GM18909 (cell line): Measurements from ENCODE around the gene BARHL2.

Experiments used
- ATAC-seq: cut with Tn5 transposase; IDR thresholded peaks from one replicate; pipeline ENCODE4 v1.9.1; 2021; ENCODE audit warnings: mild to moderate bottlenecking; ENCODE audit not compliant: unreplicated experiment, poor library complexity

BARHL2 gene

GRCh38 chr1:90712153-90712856 lies 4.8 kb downstream of the BARHL2 start:
- no peak for ATAC-seq

DNA sequence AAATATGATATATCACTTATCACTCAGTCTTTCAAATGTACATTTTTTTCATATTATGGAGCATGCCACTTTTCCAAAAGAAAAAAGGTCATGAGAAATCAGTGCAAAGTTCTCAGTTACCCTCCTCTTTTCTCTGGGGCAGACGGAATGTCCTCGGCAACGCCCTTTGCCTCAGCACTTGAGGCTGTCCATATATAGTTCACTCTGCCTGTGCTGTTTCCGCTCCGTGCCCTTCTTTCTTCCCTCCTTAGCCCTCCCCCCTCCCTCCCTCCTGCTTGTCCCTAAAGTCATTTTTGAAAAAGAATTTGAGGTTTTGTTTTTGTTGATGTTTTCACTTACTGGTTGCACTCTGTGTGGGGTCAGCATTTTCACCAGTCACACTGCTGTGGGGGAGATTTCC lies 5.4 kb downstream of the BARHL2 start:
- no peak for ATAC-seq

- no peak for ATAC-seq
Observed at GRCh38 chr1:90710579-90711536, 6.2 kb downstream of the BARHL2 start.

GRCh38 chr1:90709535-90709934 lies 7.6 kb downstream of the BARHL2 start:
- no peak for ATAC-seq

DNA sequence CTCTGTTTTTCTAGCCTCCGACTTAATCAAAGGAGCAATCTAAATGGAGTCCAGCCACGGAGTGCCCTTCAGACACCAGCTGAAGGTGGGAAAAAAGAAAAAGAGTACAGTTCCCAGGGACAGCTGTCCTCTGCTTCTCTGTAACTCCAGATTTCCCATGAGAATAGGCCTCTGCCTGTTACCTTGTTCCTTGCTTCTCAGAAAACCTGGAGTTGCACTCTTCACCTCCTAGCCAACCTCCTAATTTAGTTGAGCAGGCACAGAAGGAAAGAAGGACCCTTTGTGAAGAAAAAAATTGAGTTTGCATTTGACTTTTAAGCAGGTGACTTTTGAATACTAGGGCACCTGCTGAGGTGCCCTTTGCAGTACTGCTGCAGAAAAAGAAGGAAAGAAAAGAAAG lies 8.3 kb downstream of the BARHL2 start:
- ATAC-seq, result no peak

DNA sequence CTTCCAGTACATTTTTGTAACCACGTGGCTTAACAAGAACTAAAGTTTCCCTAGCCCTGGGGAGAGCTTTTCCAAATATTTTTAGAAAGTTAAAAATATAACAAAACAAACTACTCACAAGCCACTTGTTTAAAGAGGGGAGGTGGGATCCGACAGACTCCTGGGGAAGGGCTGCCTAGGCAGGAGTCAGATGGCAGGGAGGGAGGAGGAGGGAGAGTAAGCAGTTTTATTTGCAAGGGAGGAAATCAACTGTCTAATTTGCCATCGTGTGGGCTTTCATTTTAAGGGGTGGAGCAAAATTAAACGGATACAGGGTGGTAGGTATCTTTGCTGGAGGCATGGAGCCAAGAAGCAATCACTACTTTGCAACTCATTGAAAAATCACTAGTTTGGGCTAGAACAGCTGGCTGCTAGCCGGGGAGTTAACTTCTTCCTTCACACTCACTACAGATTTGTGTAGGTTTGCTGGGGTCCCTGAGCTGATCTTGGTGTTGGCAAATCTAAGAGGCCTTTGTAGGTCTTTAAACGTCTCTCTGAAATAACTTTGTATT lies 8.8 kb downstream of the BARHL2 start:
- ATAC-seq, result no peak

DNA sequence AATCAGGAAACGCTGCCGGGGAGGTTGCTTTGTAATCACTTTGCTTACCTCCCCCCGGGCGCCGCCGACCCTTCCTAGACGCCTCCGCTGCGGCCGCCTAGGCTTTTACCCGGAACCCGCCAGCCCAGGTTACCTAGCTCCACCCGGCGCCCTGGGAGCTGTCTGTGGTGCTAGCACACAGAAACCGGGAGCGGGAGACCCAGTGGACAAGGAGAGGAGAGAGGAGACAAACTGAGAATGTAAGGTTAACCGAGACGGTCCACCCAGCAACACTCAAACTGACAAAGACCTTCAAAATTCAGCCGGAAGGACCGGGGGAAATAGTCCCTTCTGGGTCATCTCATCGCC lies 9.8 kb downstream of the BARHL2 start:
- no peak for ATAC-seq

- no peak for ATAC-seq
Observed at GRCh38 chr1:90706437-90707362, 10.4 kb downstream of the BARHL2 start.

GRCh38 chr1:90705956-90706355 lies 11.1 kb downstream of the BARHL2 start:
- no peak for ATAC-seq

GRCh38 chr1:90704817-90705216 lies 12.3 kb downstream of the BARHL2 start:
- ATAC-seq, result no peak

- ATAC-seq, result no peak
Observed at GRCh38 chr1:90694846-90695245, 22.3 kb downstream of the BARHL2 start.

GRCh38 chr1:90687747-90688146 lies 29.4 kb downstream of the BARHL2 start:
- no peak for ATAC-seq

- ATAC-seq, result no peak
Observed at GRCh38 chr1:90675161-90675847, 41.8 kb downstream of the BARHL2 start.

DNA sequence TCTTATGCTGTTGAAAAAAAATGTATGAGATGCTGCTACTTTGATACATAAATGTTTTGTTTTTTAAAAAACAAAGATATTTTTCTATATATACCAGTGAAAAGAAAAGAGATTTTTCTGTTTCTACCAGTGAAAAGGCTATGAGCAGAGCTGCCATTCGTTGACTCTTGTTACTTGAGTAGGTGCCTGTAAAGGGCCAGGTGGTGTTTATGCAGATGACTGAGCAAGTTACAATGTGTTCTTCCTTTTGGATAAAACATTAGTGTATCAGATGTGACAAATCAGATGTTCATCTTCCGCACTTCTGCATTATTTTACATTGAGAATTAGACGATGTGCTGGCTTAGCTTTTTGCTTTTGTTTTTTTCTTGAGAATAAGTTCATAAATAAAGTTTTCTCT lies 45.4 kb downstream of the BARHL2 start:
- no peak for ATAC-seq

GRCh38 chr1:90671251-90671650 lies 45.9 kb downstream of the BARHL2 start:
- ATAC-seq, result no peak
